GM18858 (cell line): ENCODE data around the gene CCSAP.
"Not testable (repeated sequence)": the region's sequence is repeated elsewhere in the genome, so short reads cannot be mapped to it uniquely, and the experiment has no call there.

Experiments
- ATAC-seq: cut with Tn5 transposase; IDR thresholded peaks from one replicate; pipeline ENCODE4 v1.9.1; 2021; ENCODE audit not compliant: unreplicated experiment

Gene CCSAP

DNA sequence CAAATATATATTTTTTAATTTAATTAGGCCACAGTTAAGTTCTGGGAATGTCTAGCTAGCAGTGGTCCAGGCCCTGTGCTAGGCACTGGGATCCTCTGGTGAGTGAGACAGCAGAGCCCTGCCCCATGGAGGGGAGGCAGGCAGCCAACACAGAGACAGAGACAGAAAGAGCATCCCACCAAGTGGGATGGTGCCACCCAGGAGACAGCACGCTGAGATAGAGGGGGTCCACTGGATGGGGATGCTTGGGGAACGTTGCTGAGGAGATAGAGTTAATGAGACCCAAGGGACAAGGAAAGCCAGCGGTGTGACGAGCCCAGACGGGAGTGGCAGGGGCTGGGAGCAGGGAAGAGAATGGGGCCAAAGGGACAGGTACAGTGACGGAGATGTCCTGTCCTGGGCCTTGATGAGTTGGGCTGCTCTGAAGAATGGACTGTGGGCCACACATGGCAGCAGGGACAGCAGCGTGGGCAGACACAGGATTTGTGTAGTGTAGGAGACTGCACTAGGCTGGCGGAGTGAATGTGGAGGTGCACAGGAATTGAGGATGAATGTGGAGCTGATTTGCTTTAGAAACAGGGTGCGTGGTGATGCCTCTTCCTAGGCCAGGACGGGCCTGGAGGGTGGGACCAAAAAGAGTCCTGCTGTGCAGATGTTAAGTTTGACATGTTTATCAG, 49.2 kb downstream of the CCSAP start:
- no peak for ATAC-seq

DNA sequence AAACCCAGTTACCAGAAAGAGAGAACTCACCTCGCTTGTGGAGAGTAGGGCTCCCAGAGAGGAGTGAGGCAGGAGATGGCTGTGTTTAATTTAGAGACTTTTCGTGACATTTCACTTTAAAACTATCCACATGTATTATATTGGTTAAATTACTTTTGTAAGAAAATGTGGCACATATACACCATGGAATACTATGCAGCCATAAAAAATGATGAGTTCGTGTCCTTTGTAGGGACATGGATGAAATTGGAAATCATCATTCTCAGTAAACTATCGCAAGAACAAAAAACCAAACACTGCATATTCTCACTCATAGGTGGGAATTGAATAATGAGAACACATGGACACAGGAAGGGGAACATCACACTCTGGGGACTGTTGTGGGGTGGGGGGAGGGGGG, 51.2 kb downstream of the CCSAP start:
- ATAC-seq = not testable (repeated sequence)

DNA sequence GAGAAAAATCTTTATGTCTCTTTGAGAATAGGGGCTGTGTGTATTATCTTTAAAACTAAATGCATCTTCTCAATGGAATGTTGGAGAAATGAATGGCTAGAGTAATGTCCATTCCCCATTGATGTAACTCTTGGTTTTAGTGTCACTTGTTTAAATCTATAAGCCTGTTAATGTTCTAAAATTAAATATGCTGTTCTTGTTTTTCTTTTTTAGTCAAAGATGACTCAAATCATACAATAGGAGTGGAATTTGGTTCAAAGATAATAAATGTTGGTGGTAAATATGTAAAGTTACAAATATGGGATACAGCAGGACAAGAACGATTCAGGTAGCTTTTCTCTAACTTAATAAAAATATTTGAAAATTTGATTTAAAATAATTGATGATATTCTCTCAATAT, 54.3 kb downstream of the CCSAP start:
- no peak for ATAC-seq

DNA sequence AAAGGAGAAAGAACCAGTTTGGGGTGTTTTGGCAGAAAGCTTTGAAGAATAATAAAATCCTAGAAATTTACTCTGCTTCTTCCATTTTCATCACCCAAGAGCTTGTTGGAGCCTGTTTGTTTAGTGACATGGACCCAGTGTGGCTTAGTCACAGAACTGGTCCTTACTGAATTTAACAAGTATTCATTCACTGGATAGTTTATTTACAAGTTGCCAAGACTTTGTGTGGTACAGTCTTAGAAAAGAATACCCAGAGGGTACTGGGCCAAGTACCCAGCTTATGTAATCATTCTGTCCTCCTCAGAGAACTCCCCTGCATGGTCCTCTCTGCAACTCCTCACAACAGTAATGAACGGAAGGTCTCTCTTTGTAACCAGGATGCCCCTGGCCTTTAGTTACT, 55.6 kb downstream of the CCSAP start:
- no peak for ATAC-seq

- ATAC-seq = no peak
Measured at GRCh38 chr1:229286099-229286766, 56.6 kb downstream of the CCSAP start.

DNA sequence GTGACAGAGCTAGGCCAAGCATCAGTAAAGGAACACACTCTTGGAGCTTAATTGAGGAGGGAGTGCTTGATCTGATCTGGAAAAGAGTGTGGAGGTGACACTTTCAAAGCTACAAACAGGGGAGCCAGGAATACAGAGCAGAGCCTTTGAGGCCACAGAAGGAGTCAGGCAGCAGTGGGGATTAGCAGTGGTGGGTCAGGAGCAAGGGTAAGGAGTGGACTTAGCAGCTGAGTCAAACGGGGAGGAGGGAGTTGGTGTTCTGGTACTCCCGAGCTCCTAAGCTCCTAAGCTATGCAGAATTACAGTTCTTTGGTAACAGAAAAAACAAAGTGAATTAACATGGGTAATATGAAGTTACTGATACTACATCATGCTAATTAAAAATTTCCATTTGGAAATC, 57.4 kb downstream of the CCSAP start:
- no peak for ATAC-seq

GRCh38 chr1:229284887-229285286, 58.0 kb downstream of the CCSAP start:
- no peak for ATAC-seq

GRCh38 chr1:229283183-229283611, 59.6 kb downstream of the CCSAP start:
- no peak for ATAC-seq

DNA sequence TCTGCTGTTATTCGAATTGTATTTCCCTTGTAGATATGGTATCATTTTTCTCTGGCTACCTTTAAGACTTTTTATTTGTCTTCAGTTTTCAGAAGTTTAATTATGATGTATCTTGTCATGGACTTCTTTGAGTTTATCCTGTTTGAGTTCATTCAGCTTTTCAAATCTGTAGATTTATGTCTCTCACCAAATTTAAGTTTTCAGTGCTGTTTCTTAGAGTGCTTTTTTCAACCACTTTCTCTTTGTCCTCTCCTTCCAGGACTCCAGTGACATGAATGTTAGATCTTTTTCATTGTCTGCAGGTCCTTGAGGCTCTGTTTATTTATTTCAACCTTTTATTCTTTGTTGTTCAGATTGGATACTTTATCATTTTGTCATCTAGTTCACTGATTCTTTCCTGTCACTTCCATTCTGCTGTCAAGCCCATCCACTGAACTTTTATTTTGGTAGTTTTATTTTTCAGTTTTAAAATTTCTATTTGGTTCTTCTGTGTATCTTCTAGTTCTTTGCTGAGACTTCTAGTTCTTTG, 60.5 kb downstream of the CCSAP start:
- no peak for ATAC-seq

DNA sequence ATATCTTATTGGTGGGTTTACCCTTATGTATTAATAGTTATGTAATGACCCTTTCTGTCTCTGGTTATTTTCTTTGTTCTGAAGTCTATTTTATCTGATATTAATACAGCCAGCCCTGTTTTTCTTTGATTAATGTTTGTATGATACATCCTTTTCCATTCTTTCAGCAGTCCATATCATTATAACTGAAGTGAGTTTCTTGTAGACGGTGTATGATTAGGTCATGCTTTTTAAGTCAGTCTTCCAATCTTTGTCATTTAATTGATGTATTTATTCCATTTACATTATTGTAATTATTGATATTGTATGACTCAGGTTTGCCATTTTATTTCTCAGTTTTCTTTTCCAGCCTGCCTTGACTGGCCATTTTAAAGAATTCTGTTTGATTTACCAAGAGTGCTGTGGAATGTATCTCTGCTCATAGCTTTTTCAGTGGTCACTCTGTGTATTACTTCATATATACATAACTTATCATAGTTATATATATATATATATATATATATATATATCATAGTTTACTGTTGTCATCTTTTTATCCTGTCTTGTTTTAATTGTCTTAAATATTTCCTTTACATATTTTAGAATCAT, 61.4 kb downstream of the CCSAP start:
- no peak for ATAC-seq

- ATAC-seq = no peak
Measured at GRCh38 chr1:229280921-229281320, 61.9 kb downstream of the CCSAP start.

GRCh38 chr1:229280037-229280828, 62.6 kb downstream of the CCSAP start:
- ATAC-seq = no peak

DNA sequence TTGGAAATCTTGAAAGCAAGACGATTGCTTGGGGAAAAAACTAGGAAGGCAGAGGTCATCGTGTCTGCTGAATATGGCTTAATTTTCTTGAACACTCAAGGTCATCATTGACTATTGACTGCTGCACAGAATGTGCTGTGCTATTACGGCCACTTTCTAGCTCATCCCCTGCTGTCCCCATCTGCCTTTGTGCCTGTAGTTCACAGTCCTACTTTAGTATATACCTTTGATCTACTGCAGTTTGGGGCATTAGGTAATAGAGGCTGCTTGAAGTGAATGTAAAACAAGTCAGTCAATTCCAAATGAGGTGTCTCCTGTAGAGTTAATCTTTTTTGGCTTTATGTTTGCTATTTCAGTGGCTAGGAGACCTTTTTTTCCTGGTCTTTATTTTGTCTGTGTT, 63.6 kb downstream of the CCSAP start:
- no peak for ATAC-seq

GRCh38 chr1:229278120-229278741, 64.6 kb downstream of the CCSAP start:
- no peak for ATAC-seq

GRCh38 chr1:229275005-229275404, 67.8 kb downstream of the CCSAP start:
- no peak for ATAC-seq

DNA sequence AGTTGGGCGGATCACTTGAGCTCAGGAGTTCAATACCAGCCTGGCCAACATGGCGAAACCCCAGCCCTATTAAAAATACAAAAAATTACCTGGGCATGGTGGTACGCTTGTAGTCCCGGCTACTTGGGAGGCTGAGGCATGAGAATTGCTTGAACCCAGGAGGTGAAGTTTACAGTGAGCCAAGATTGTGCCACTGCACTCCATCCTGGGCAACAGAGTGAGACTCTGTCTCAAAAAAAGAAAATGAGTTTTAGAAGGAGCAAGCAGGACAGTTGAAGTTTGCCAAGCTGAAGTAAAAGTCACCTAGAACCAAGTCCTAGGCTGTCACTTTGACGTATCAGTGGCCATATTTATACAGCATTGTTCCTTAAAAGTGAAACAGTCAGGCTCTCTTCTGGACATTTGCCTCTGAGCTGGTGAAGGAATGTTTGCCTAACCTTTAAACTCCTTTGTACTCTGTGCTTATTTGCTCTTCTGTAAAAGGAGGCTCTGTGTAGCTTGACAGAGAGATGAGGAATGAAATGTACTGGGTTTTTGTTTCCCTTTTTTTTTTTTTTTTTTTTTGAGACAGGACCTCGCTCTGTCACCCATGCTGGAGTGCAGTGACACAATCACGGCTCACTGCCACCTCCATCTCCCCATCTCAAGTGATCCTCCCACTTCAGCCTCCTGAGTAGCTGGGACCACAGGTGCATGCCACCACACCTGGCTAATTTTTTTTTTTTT, 69.2 kb downstream of the CCSAP start:
- no peak for ATAC-seq

- ATAC-seq = no peak
Measured at GRCh38 chr1:229272164-229273158, 70.4 kb downstream of the CCSAP start.

- peak; percentile 21 for ATAC-seq
Measured at GRCh38 chr1:229271448-229272159, 71.2 kb downstream of the CCSAP start.
